ENCODE measurements around the gene SCP2.

The SCP2 gene

GRCh38 chr1:52927212-52928014 is at the start of gene SCP2 (continued):
- TF ChIP-seq MYNN (tag by site-specific recombination; IDR thresholded peaks at IDR 0.05; ENCODE audit: borderline replicate concordance) (no peak), ZNF791 (tag by site-specific recombination; IDR thresholded peaks at IDR 0.05) (no peak), ZNF416 (tag by site-specific recombination; IDR thresholded peaks at IDR 0.05) (no peak), ZSCAN30 (tag by site-specific recombination; IDR thresholded peaks at IDR 0.05) (peak; percentile 42; the same call in 1 of the 2 replicates), ZNF776 (tag by site-specific recombination; IDR thresholded peaks at IDR 0.05; ENCODE audit: borderline replicate concordance) (no peak), SETDB1 (IDR thresholded peaks at IDR 0.05; ENCODE audit: insufficient read length, low read length) (no peak), YY1 (tag by site-specific recombination; IDR thresholded peaks at IDR 0.05) (no peak), ZNF335 (tag by site-specific recombination; conservative IDR thresholded peaks at IDR 0.05) (peak; percentile 91), ZNF76 (tag by site-specific recombination; IDR thresholded peaks at IDR 0.05; ENCODE audit: borderline replicate concordance, low read depth) (peak; percentile 19; the same call in 1 of the 2 replicates), ZBTB17 (tag by site-specific recombination; IDR thresholded peaks at IDR 0.05) (peak; percentile 67), GLI2 (tag by site-specific recombination; IDR thresholded peaks at IDR 0.05; ENCODE audit: borderline replicate concordance, low read depth) (no peak), GLIS2 (tag by site-specific recombination; IDR thresholded peaks at IDR 0.05) (peak; percentile 63), GFI1B (tag by site-specific recombination; IDR thresholded peaks at IDR 0.05) (no peak), ZNF544 (tag by site-specific recombination; IDR thresholded peaks at IDR 0.05) (no peak), SALL2 (tag by site-specific recombination; IDR thresholded peaks at IDR 0.05; ENCODE audit: borderline replicate concordance) (no peak), TSHZ1 (tag by site-specific recombination; IDR thresholded peaks at IDR 0.05; ENCODE audit: borderline replicate concordance) (no peak), ZNF112 (tag by site-specific recombination; IDR thresholded peaks at IDR 0.05) (no peak), MEIS1 (CRISPR knock-in tag; IDR thresholded peaks at IDR 0.05; ENCODE audit: borderline replicate concordance) (no peak), ZNF157 (tag by site-specific recombination; IDR thresholded peaks at IDR 0.05) (no peak), IKZF3 (tag by site-specific recombination; IDR thresholded peaks at IDR 0.05) (no peak), ZNF274 (IDR thresholded peaks at IDR 0.05; ENCODE audit: low read length) (no peak), ZNF274 (tag by site-specific recombination; IDR thresholded peaks at IDR 0.05; ENCODE audit: borderline replicate concordance) (no peak), ZSCAN16 (tag by site-specific recombination; IDR thresholded peaks at IDR 0.05) (no peak), SP7 (tag by site-specific recombination; IDR thresholded peaks at IDR 0.05) (peak; percentile 17; the same call in 1 of the 2 replicates), ZNF701 (tag by site-specific recombination; IDR thresholded peaks at IDR 0.05) (no peak), ZNF623 (tag by site-specific recombination; IDR thresholded peaks at IDR 0.05) (no peak), ZFHX2 (tag by site-specific recombination; conservative IDR thresholded peaks at IDR 0.05) (peak; percentile 27; the same call in 1 of the 2 replicates), ZNF704 (tag by site-specific recombination; IDR thresholded peaks at IDR 0.05) (no peak), SCRT1 (tag by site-specific recombination; IDR thresholded peaks at IDR 0.05; ENCODE audit: borderline replicate concordance) (no peak), ZBTB26 (tag by site-specific recombination; optimal IDR thresholded peaks at IDR 0.05) (peak; percentile 74), AEBP2 (tag by site-specific recombination; IDR thresholded peaks at IDR 0.05; ENCODE audit: borderline replicate concordance) (no peak), ZNF639 (tag by site-specific recombination; IDR thresholded peaks at IDR 0.05) (no peak)
